ENCODE results near the gene ITIH1.

Gene ITIH1

DNA sequence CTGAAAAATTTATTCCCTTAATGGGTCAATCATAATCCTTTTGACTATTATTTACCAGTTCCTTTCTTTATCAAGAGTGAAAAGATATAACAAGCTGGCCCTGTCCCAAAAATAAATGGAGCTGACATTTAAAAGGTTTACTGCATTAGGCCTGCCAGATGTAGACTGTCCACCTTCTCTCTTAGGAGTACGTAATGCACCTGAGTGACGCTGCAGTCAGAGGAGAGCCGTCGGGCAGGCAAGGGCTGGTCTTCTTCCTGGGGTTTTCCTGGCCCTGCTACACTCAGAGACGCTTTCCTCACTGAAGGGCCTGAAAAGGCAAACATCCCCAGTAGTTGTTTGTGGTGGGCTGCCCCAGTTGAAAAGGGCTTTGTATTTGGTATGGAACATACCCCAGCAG lies 34.2 kb upstream of the ITIH1 start:
- DNase-seq (ENCODE audit: low spot score), result no peak
- TF ChIP-seq, protein P1, sequence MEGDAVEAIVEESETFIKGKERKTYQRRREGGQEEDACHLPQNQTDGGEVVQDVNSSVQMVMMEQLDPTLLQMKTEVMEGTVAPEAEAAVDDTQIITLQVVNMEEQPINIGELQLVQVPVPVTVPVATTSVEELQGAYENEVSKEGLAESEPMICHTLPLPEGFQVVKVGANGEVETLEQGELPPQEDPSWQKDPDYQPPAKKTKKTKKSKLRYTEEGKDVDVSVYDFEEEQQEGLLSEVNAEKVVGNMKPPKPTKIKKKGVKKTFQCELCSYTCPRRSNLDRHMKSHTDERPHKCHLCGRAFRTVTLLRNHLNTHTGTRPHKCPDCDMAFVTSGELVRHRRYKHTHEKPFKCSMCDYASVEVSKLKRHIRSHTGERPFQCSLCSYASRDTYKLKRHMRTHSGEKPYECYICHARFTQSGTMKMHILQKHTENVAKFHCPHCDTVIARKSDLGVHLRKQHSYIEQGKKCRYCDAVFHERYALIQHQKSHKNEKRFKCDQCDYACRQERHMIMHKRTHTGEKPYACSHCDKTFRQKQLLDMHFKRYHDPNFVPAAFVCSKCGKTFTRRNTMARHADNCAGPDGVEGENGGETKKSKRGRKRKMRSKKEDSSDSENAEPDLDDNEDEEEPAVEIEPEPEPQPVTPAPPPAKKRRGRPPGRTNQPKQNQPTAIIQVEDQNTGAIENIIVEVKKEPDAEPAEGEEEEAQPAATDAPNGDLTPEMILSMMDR (IDR thresholded peaks at IDR 0.05; ENCODE audit: extremely low read depth, missing control alignments), result no peak

DNA sequence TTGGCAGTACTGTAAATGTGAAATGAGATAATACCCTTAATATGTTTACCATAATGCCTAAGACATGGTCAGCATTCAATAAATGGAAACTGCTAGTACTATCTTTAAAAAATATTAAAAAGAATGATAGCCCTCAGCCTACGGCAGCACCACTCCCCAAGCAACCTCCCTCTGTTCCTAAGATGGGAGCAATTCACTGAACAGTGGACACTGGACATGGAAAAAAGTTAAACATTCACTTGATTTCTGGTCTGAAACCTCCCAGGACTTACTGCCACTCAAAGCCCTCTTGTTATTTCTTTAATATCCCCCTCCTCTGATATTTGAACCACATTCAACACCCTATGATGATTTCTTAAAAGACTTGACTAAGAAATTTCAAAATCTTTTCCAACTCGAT lies 33.7 kb upstream of the ITIH1 start:
- DNase-seq (ENCODE audit: low spot score), result no peak
- TF ChIP-seq, protein P1 (IDR thresholded peaks at IDR 0.05; ENCODE audit: extremely low read depth, missing control alignments), result no peak

DNA sequence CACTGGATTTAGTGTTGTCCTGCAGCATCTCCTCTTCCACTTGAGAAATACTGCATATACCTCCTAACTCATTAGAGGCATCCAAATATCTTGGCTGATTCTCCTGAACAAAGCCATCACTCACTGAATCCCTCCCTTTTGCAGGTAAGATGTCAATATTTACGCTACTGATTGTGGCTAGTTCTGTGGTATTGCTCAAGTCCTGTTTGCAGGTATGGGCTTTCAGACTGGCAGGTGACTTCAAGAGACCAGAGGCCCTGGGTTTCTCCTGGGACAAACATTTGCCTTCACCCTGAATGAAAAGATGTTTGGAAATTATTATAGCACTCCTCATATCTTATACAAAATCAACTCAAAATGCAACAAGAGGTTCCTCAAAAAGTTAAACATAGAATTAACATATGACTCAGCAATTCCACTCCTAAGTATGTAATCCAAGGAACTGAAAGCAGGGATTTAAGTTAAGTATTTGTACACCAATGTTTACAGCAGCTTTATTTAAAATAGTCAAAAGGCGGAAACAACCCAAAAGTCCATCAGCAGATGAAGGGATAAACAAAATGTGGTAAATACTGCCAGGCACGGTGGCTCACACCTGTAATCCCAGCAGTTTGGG lies 25.2 kb upstream of the ITIH1 start:
- TF ChIP-seq, protein P1 (IDR thresholded peaks at IDR 0.05; ENCODE audit: extremely low read depth, missing control alignments), result no peak
- no peak for DNase-seq (ENCODE audit: low spot score)

DNA sequence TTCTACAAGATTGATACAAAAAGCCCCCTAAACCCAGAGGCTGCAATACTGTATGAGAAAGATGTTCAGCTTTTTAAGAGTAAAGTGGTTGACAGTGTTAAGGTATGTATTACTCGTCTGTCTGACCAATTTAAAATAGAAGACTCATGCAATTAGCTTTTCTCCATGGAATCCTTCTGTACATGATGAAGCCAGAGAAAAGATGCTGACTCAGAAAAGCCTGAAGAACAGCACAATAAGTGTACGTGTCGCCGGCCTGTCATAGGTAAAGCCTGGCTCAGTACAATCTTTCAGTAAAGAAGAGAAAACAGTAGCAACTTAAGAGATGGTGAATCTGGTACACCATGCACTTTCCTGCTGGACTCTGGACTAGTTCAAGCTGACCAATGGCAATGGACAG lies 23.0 kb upstream of the ITIH1 start:
- no peak for DNase-seq (ENCODE audit: low spot score)
- TF ChIP-seq, protein P1 (IDR thresholded peaks at IDR 0.05; ENCODE audit: extremely low read depth, missing control alignments), result no peak

DNA sequence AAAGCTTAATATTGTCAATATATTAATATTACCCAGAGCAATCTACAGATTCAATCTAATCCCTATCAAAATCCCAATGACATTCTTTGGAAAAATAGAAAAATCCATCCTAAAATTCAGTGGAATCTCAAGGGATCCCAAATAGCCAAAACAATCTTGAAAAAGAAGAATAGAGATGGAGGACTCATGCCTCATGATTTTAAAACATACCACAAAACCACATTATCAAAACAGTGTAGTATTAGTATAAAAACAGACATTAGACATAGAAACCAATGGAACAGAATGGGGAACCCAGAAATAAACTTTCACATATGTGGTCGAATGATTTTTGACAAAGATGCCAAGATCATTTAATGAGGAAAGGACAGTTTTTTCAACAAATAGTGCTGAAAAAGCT lies 21.3 kb upstream of the ITIH1 start:
- TF ChIP-seq, protein P1 (IDR thresholded peaks at IDR 0.05; ENCODE audit: extremely low read depth, missing control alignments), result no peak
- DNase-seq (ENCODE audit: low spot score), result no peak

DNA sequence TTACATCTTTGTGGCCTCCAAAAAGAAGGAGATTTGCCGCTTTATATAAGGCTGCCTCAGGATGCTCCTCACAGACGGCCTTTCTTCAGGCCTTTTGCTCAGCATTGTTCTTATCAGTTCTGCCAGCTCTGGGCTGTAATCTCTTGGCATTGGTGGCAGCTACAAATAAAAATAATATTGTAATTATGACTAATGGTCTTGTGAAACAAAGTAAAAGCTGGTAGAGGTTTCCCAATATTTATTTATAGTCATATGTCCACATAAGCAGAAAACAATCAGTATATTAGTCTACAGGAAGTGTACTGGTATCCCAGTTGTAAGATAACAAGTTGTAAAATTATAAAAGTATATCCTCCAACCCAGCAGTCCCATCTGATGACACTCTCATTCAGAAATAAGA lies 13.9 kb upstream of the ITIH1 start:
- no peak for DNase-seq (ENCODE audit: low spot score)
- TF ChIP-seq, protein P1 (IDR thresholded peaks at IDR 0.05; ENCODE audit: extremely low read depth, missing control alignments), result no peak

DNA sequence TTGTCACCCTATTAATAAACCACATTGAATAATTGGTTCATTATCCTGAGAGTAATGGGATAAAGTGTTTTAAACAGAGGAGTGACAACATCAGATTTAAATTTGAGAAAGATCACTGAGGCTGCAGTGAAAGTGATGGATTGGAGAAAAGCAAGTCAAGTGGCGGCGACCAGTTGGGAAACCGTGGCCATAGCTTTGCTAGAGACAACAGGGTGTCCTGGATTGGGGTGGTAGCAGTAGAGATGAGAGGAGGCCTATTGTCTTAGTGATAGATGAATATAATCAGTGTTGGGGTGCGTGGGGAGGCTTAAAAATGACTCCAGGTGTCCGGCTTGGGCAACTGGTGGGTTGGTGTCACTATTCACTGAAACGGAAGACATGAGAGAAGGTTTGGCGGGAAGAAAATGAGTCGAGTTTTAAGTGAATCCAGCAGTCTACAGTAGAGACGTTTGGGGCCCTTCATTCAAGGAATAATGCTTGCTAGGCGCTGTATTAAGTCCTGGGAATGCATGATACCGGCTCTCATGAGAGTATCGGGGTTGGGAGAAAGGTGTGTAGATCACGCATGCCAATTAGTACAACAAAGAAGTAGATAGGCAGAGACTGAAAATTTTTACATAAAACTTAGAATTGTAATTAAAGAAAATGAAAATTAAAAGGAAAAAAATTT lies 7.5 kb upstream of the ITIH1 start:
- no peak for DNase-seq (ENCODE audit: low spot score)

More for the DNA sequence above, 7.5 kb upstream of the ITIH1 start:
- TF ChIP-seq, protein P1 (IDR thresholded peaks at IDR 0.05; ENCODE audit: extremely low read depth, missing control alignments), result no peak
